ENCODE measurements around the gene WDFY2. TPM values are rescaled to one million over a fixed set of nuclear protein-coding genes. Genes with fewer than 3 reads are reported as not detected.
A peak's percentile ranks its signal among the peaks of the same experiment; 100 is the strongest.

WDFY2 gene
- total and polyA plus RNA-seq, 2 of the 13 experiments (the other 11 are each of a cell fraction or from before 2014, with no cell fraction given): 22.6 to 27.0 TPM

GRCh38 chr13:51636349-51636890 lies 52.2 kb downstream of the WDFY2 start (continued):
- no peak for TF ChIP-seq ZBTB40 (IDR thresholded peaks at IDR 0.05)
- TF ChIP-seq ZBTB40 (CRISPR knock-in tag; IDR thresholded peaks at IDR 0.05): no peak; the same call in 1 of the 2 replicates
- peak; percentile 19 for TF ChIP-seq XRCC5 (optimal IDR thresholded peaks at IDR 0.05; ENCODE audit: low read length)
- TF ChIP-seq HOXA9 (CRISPR knock-in tag; IDR thresholded peaks at IDR 0.05; ENCODE audit: borderline replicate concordance): no peak
- TF ChIP-seq ZNF652 (CRISPR knock-in tag; IDR thresholded peaks at IDR 0.05; ENCODE audit: borderline replicate concordance, low read depth): peak; percentile 54; the same call in 1 of the 2 replicates
- TF ChIP-seq ZNF513 (CRISPR knock-in tag; conservative IDR thresholded peaks at IDR 0.05): no peak
- TF ChIP-seq MIXL1 (CRISPR knock-in tag; IDR thresholded peaks at IDR 0.05): peak; percentile 98
- 0 out of 2 replicates have a peak, but pooled peaks have one; percentile 61 for TF ChIP-seq HOXA5 (CRISPR knock-in tag; IDR thresholded peaks at IDR 0.05)
- TF ChIP-seq ZSCAN12 (CRISPR knock-in tag; IDR thresholded peaks at IDR 0.05): peak; percentile 55; the same call in 1 of the 2 replicates
- peak; percentile 70; the same call in 1 of the 2 replicates for TF ChIP-seq ZNF543 (CRISPR knock-in tag; IDR thresholded peaks at IDR 0.05)
- TF ChIP-seq ZNF263 (CRISPR knock-in tag; IDR thresholded peaks at IDR 0.05): 0 out of 2 replicates have a peak, but pooled peaks have one; percentile 23
- peak; percentile 83 for TF ChIP-seq ERF (CRISPR knock-in tag; IDR thresholded peaks at IDR 0.05)
- TF ChIP-seq IRX3 (CRISPR knock-in tag; IDR thresholded peaks at IDR 0.05; ENCODE audit: borderline replicate concordance, low read depth): no peak
- no peak for TF ChIP-seq NR1H2 (CRISPR knock-in tag; IDR thresholded peaks at IDR 0.05; ENCODE audit: borderline replicate concordance, low read depth)
- peak; percentile 84 for TF ChIP-seq HNF4G (IDR thresholded peaks at IDR 0.05; ENCODE audit: borderline replicate concordance, low read depth, low read length)
- peak; percentile 86; the same call in 1 of the 2 replicates for TF ChIP-seq HNF4G (CRISPR knock-in tag; IDR thresholded peaks at IDR 0.05; ENCODE audit: borderline replicate concordance, low read depth)
- TF ChIP-seq BRD4 (CRISPR knock-in tag; IDR thresholded peaks at IDR 0.05): 0 out of 2 replicates have a peak, but pooled peaks have one; percentile 79
- TF ChIP-seq MAX (IDR thresholded peaks at IDR 0.05): peak; percentile 58
- no peak for TF ChIP-seq LBX2 (CRISPR knock-in tag; IDR thresholded peaks at IDR 0.05; ENCODE audit: borderline replicate concordance)
- TF ChIP-seq BHLHE40 (IDR thresholded peaks at IDR 0.05; ENCODE audit: low read length): no peak

All from HepG2 (cell line).